ENCODE measurements around the gene ADCY5.

DNA sequence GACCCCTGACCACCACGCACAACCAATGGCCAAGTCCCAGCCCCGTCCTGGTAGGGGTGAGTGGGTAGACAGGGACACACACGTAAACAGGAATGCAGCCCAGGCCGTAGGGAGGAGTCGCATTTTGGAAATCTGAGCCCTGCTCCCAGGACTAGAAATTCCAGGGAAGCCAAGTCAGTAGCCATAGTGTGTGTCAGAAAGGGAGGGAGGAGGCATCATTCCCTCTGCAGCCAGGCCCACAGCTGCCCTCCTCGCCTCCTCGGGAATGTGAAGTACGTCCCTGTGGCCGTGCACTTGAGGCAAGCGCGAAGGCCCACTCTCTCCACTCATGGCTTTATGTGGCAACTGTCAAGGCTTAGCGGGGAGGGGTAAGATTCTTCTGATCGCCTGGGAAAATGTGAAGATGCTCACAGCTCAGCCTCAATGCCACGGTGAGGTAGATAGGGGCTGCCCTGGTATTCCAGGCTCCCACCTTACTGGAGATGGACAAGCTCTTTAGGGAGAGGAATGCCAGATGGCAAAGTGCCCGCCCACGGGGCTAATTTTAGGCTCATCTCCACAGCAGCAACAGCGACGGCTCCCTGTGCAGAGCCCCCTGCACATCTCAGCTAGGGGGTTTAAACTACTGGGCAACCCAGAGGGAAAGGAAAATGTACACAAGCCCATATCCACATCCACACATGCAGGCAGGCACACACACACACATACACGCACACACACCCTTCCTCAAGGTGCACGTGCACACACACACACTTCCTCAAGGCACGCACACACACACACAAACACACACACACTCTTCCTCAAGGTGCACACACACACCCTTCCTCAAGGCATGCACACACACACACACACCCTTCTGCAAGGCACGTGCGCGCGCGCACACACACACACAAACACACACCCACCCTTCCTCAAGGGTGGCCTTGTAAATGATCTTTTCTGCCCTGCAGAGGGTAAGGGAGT is 65.5 kb downstream of the ADCY5 start:
- TF ChIP-seq RXRA (IDR thresholded peaks at IDR 0.05) (no peak), JUND (IDR thresholded peaks at IDR 0.05) (no peak)
- TF ChIP-seq, protein P1, sequence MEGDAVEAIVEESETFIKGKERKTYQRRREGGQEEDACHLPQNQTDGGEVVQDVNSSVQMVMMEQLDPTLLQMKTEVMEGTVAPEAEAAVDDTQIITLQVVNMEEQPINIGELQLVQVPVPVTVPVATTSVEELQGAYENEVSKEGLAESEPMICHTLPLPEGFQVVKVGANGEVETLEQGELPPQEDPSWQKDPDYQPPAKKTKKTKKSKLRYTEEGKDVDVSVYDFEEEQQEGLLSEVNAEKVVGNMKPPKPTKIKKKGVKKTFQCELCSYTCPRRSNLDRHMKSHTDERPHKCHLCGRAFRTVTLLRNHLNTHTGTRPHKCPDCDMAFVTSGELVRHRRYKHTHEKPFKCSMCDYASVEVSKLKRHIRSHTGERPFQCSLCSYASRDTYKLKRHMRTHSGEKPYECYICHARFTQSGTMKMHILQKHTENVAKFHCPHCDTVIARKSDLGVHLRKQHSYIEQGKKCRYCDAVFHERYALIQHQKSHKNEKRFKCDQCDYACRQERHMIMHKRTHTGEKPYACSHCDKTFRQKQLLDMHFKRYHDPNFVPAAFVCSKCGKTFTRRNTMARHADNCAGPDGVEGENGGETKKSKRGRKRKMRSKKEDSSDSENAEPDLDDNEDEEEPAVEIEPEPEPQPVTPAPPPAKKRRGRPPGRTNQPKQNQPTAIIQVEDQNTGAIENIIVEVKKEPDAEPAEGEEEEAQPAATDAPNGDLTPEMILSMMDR (IDR thresholded peaks at IDR 0.05; ENCODE audit: low read depth, low read length, missing input control), result no peak

All from liver (tissue), 3 donors.